GM18517 (cell line): ENCODE measurements around the gene RERE.

ENCODE experiments used
- ATAC-seq: cut with Tn5 transposase; IDR thresholded peaks from one replicate; pipeline ENCODE4 v1.9.1; 2021; ENCODE audit warnings: mild to moderate bottlenecking, moderate library complexity; ENCODE audit not compliant: unreplicated experiment

The RERE gene

DNA sequence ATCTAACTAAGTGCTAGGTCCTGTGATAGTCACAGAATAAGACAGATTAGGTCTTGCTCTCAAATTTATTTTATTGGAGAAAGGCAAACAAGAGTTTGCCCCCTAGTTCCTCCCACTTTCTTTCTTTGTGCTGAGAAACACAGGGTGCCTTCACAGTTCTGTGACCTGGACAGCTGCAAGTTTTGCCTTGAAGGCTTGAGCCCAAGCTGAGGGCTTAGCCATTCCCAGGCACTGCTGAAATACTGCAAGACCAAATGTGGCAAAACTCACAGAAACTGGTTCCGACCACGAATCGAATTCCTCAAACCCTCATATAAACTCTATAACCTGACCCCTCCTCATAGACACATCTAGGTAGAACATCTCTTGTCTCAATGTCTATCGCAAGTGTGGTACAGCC lies 227.9 kb downstream of the RERE start:
- ATAC-seq = no peak

DNA sequence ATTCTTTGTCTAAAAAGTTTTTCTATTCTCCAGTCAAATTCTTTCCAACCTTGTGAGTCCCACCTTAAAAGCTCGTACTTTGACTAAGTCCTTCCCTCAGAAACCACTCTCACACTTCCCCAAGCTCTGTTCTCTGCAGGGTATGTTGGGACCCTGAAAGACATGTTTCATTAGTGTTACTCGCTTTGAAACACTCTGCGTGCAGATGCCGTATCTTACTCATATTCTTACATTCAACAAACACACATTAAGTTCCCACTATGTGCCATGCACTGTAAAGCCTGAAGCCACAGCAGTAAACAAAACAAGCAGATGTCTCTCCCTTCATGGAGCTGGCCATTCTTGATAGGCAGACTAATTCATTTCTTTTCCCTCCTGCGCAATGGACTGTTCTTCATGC lies 229.7 kb downstream of the RERE start:
- no peak for ATAC-seq

DNA sequence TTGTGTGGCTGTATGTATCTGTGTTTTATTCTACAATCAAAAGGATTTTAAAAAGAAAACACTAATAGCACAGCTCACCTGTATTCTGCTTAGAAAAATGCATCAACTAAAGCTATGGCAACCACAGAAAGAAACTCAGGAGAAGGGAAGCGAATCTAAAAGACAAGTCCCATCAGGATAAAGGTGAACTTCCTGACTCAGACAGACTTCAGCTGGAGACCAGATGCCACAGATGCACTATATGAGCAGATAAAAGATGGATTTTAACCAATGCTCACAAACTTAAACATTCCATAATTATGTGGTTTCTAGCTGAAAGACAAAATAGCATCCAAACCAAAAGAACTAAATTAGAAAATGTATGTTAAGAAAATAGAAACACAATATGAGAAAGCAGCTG lies 231.0 kb downstream of the RERE start:
- no peak for ATAC-seq

GRCh38 chr1:8584316-8584715 lies 233.1 kb downstream of the RERE start:
- no peak for ATAC-seq

- no peak for ATAC-seq
Observed at GRCh38 chr1:8583031-8583430, 234.4 kb downstream of the RERE start.

DNA sequence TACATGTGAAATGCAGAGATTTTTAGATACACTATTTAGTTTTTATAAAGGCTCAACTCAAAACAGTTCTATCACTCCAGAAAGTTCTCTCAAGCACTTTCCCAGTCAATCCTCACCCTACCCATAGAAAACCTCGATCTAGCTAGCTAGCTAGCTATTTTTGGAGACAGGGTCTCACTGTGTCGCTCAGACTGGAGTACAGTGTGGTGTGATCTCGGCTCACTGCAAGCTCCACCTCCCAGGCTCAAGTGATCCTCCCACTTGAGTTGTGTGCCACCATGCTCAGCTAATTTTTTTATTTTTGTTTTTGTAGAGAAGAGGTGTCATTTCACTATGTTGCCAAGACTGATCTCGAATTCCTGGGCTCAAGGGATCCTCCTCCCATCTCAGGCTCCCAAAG lies 236.9 kb downstream of the RERE start:
- ATAC-seq = no peak

DNA sequence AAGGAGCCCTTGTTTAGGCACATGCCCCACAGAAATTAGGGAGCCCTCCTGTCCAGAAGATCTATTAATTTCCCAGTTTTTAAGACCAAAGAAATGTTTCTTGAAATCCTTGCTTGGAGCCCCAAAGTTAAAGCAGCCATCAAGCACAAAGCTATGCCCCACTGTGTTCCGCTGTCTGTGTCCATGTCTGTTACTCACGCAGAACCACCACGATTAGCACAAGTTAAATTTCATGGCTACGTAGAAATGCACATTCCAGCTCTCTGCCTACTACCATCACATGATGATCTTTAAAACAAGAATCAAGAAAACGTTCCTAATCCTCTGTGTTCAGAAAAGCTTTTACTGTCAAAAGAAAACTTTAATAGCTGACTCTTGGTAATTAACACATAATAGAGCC lies 238.5 kb downstream of the RERE start:
- no peak for ATAC-seq

- ATAC-seq = no peak
Observed at GRCh38 chr1:8578132-8578877, 239.1 kb downstream of the RERE start.

DNA sequence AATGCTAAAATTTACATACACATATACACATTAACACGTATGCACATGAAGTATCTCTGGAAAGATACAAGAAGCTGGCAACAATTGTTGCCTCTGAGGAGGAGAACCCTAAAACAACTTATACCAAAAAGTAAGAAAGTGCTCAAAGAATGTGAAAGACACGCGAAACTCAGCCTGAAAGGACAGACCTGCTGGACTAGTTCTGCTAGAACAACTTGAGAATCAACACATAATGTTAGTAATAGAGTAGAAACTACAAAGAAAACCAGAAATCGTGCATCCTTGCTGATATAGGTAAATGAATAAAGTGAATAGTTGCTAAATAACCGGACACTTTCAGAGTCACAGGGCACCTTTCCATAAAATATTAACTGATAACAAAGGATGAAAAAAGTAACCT lies 242.5 kb downstream of the RERE start:
- no peak for ATAC-seq

GRCh38 chr1:8572106-8572505 lies 245.3 kb downstream of the RERE start:
- no peak for ATAC-seq

DNA sequence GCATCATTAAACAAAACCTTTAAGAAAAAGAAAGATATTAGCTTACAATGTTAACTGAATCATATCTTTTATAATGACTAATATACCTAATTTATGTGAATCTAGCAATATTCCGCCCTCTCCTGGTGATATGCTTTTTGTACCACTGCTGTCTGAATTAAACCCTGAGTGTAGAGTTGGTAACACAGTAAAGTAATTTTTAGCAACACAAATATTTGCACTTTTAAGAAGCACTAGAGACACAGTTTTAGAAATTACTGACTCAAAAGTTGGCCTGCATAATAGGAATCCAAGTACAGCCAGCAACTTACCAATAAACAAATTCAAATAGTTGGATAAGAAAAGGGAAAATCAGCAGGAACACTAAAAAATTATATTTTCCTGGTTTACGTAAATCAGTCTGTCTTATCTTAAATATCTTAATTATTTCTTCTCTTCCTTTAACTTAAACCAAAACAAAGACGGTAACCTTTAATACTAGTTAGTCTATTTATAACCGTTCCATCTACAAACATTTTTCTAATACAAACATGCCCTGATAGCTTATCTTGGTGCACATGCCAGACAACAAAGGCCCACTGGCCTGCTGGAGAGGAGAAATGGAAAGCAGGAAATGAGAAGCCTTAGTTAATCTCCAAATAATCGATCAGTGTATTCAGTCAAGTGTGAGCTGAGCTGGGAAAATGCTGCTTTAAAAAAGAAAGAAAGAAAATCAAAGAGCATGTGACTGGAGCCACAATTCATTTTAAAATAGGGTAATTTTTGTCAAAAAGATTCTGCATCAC lies 246.0 kb downstream of the RERE start:
- ATAC-seq = no peak

DNA sequence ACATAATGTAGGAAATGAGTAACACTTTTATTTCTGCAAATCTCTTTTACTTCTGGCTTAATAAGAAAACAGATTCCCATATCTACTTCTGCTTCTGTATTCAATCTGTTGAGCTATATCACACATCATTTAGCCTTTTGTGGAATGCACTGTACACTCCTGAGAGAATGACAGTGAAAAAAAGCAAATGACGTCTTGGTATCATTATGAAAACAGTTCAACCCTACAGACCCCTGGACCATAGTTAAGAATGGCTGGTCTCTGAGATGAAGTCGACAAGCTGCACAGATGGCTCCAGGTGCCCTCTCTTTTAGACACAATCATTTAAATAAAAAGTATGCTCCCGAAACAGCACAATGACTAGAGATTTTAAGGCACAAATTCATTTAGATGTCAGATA lies 247.0 kb downstream of the RERE start:
- ATAC-seq = no peak

DNA sequence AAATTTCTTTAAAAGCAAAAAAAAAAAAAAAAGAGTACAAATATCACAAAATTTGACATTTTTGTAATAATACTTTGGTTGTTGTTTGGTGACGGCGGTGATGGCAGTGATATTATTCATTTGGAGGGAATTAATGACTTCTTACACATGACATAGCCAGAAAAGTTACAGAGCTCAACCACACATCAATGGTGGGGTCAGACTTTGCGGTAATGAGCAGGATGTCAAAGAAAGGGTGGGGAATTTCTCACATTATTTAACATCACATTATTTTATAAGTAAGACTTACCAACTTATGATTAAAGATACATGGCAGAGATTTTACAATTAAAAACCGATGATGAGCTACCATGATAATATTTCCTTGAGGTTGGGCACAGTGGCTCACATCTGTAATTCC lies 248.2 kb downstream of the RERE start:
- ATAC-seq = no peak

GRCh38 chr1:8568837-8569236 lies 248.6 kb downstream of the RERE start:
- no peak for ATAC-seq

- no peak for ATAC-seq
Observed at GRCh38 chr1:8567146-8567545, 250.3 kb downstream of the RERE start.

DNA sequence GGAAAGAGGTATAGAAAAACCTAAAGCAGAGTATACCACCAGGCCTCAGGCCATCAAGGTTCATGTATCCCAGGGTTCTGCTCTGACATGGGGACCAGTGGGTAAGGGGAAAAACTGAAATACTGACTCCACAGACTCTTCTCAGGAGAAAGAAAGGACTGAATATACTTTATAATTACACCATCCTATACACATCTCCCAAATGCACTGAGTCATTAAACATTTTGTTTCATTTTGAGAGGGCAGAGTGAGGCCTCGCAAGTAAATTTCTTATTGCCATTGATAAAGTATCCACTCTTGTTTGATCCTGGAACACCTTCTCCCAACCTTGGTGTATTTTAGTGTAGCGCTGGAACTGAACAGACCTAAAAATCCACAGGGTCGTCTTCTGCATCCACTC lies 251.6 kb downstream of the RERE start:
- ATAC-seq = no peak

DNA sequence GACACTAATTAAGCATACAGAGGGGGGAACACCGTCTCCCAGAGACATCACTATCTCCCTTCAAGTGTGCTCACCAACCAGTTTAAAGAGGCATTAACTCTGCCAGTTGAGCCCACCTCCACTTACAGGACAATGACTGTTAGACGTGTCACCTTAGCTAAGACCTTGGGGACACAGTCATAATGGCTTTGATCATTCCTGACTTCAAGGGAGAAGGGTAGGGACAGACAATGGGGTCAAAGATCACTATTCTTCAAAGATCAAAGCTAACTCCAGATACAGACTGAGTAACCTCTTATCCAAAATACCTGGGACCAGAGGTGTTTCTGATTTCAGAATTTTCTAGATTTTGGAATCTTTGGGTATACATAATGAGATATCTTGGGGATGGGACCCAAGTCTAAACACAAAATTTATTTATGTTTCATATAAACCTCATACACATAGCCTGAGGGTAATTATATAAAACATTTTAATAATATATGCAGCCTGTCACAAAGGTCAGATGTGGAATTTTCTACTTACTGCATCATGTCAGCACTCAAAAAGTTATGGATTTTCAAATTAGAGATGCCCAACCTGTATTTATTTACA lies 253.4 kb downstream of the RERE start:
- ATAC-seq = no peak

GRCh38 chr1:8562881-8563865 lies 254.3 kb downstream of the RERE start:
- ATAC-seq = no peak

DNA sequence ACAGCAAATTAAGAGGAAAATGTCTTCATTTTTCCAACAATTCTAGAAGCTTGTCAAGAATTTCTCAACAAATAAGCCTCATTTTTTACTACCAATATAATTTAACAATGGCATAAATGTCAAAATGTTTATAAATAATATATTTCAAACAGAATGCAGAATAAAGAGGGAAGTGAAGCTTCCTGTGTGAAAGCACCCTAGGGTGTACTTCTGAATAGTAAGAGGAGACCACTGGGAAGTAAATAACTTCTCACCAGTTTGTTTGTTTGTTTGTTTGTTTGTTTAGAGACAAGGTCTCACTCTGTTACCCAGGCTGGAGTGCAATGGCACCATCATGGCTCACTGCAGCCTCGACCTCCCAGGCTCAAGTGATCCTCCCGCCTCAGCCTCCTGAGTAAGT lies 255.2 kb downstream of the RERE start:
- ATAC-seq = no peak

GRCh38 chr1:8560611-8561544 lies 256.6 kb downstream of the RERE start:
- no peak for ATAC-seq
